GM20000 (cell line): ENCODE results near the gene LIPJ.

Experiments
- DNase-seq: peaks from one replicate; pipeline ENCODE4 v3.0.0; 2012; ENCODE audit warnings: low spot score
- CTCF ChIP-seq: IDR thresholded peaks from 2 replicates; pipeline ENCODE4 v1.5.1; 2012; ENCODE audit warnings: mild to moderate bottlenecking, control low read depth; ENCODE audit errors: extremely low read depth, missing control alignments

LIPJ gene

GRCh38 chr10:88586462-88586861 lies at the start of gene LIPJ:
LIPJ (plus strand) TSS chr10:88586762; CDS start chr10:88590688, 3,926 bp downstream.
- TF ChIP-seq CTCF: no peak
- DNase-seq: no peak

- no peak for DNase-seq
- no peak for TF ChIP-seq CTCF
These were observed 49.2 kb upstream of the LIPJ start for GRCh38 chr10:88537322-88537721.

- TF ChIP-seq CTCF: no peak
- no peak for DNase-seq
These were observed 48.5 kb upstream of the LIPJ start for GRCh38 chr10:88538048-88538447.

- no peak for TF ChIP-seq CTCF
- DNase-seq: no peak
These were observed 46.2 kb upstream of the LIPJ start for GRCh38 chr10:88540351-88540750.

GRCh38 chr10:88541116-88541626 lies 45.4 kb upstream of the LIPJ start:
- TF ChIP-seq CTCF: no peak
- DNase-seq: no peak

GRCh38 chr10:88542522-88542921 lies 44.0 kb upstream of the LIPJ start:
- TF ChIP-seq CTCF: no peak
- no peak for DNase-seq

GRCh38 chr10:88544140-88544870 lies 42.3 kb upstream of the LIPJ start:
- no peak for DNase-seq
- no peak for TF ChIP-seq CTCF
